ENCODE results near the gene BDKRB2. TPM values are rescaled to one million over a fixed set of nuclear protein-coding genes. Genes with fewer than 3 reads are reported as not detected.

The BDKRB2 gene
- total RNA-seq, 2 donors from 2014 or later, result 11.3 to 23.3 TPM

DNA sequence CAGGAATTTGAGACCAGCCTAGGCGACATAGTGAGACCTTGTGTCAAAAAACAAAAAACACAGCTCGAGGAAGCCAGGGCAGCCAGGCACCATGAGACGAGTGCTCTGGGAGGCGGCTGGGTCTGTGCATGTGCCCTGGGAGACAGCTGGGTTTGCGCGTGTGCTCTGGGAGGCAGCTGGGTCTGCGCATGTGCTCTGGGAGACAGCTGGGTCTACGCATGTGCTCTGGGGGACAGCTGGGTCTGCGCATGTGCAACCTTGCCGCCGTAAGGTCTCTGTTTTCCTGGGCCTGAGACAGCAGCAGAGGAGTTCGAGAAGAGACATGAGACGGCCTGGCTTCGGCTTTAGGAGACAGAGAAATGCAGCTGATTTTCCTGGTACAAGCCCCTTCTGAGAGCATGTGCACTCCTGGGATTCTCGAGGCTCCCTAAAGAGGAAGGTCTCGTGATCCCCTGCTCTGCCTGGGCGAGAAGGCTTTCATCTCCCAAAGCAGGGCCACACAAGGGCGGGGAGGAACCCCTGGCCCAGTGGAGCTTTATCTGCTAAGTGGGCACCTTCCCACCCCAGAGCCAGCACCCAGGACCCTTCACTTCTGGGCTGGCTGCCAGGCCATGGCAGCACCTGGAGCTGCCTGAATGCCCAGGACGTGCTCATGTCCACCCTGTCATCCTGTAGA lies 47.8 kb downstream of the BDKRB2 start:
- no peak overlapping the region for H3K9ac ChIP-seq (ENCODE audit: low read depth in 2 of 2, low read length in 2 of 2)
- intact Hi-C loops (cut with DNase I), result no loop called here
- DNase-seq, result no peak
- TF ChIP-seq, protein P1, sequence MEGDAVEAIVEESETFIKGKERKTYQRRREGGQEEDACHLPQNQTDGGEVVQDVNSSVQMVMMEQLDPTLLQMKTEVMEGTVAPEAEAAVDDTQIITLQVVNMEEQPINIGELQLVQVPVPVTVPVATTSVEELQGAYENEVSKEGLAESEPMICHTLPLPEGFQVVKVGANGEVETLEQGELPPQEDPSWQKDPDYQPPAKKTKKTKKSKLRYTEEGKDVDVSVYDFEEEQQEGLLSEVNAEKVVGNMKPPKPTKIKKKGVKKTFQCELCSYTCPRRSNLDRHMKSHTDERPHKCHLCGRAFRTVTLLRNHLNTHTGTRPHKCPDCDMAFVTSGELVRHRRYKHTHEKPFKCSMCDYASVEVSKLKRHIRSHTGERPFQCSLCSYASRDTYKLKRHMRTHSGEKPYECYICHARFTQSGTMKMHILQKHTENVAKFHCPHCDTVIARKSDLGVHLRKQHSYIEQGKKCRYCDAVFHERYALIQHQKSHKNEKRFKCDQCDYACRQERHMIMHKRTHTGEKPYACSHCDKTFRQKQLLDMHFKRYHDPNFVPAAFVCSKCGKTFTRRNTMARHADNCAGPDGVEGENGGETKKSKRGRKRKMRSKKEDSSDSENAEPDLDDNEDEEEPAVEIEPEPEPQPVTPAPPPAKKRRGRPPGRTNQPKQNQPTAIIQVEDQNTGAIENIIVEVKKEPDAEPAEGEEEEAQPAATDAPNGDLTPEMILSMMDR (IDR thresholded peaks at IDR 0.05), result no peak
- no peaks in the 10 kb centered on the region for H3K4me1 ChIP-seq
- H3K27ac ChIP-seq, result peak overlapping the region; percentile 24
- H3K27me3 ChIP-seq, result no peaks in the 10 kb centered on the region
- H3K4me3 ChIP-seq, result no peak overlapping the region
- H3K9me3 ChIP-seq, result no peaks in the 10 kb centered on the region
- H3K36me3 ChIP-seq, result no peaks in the 10 kb centered on the region

DNA sequence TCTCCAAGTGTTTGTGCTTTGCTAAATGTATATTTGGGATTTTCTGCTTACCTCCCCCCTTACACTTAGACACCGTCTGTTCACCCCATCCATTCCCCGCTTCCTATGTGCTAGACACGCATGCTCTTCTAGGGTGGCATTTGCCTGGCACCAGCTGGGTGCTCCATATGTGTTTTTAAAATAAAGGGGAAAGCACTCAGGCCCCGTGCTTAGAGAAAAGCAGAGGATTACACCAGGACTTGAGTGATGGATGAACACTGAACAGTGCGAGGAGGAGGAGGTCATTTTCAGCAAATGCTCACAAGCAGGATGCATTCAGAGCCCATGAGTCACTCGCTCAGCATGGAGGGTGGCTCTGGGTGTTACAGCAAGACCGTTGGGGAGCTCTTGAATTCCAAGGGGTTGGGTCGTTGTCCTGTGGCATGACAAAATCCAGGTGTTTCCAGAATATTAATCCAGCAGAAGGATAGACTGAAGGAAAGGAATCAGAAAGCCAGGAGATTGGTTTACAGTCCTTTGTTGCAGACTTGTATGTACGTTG lies 48.4 kb downstream of the BDKRB2 start:
- no peaks in the 10 kb centered on the region for H3K9me3 ChIP-seq
- H3K36me3 ChIP-seq, result no peaks in the 10 kb centered on the region
- no peak for DNase-seq
- intact Hi-C loops (cut with DNase I), result no loop called here
- H3K27me3 ChIP-seq, result no peaks in the 10 kb centered on the region
- H3K9ac ChIP-seq (ENCODE audit: low read depth in 2 of 2, low read length in 2 of 2), result no peak overlapping the region
- TF ChIP-seq, protein P1 (IDR thresholded peaks at IDR 0.05), result no peak
- H3K27ac ChIP-seq, result peak overlapping the region; percentile 24
- H3K4me3 ChIP-seq, result no peak overlapping the region
- H3K4me1 ChIP-seq, result no peaks in the 10 kb centered on the region

DNA sequence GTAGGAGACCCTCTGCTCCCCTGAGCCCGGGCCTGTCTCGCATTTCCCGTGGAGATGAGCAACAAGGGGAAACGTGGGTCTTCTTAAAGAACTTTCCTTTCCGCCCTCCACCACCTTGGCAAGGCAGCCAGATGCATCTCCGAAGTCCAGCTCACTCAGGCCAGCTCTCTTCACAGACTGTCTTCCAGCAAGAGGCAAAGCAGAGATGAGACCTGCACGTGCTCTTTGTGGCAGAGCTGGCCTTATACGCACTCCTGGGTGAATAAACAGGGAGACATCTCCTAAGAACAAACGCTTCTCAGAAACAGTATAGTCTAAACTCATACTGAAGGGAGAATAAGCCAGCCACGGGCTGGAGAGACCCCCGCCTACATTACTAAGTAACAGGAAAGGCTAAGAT lies 50.0 kb downstream of the BDKRB2 start:
- no peak overlapping the region for H3K4me3 ChIP-seq
- intact Hi-C loops (cut with DNase I), result no loop called here
- no peak for DNase-seq
- H3K36me3 ChIP-seq, result no peaks in the 10 kb centered on the region
- no peaks in the 10 kb centered on the region for H3K4me1 ChIP-seq
- no peaks in the 10 kb centered on the region for H3K9me3 ChIP-seq
- peak overlapping the region; percentile 13 for H3K27ac ChIP-seq
- TF ChIP-seq, protein P1 (IDR thresholded peaks at IDR 0.05), result no peak
- H3K9ac ChIP-seq (ENCODE audit: low read depth in 2 of 2, low read length in 2 of 2), result no peak overlapping the region
- H3K27me3 ChIP-seq, result no peaks in the 10 kb centered on the region

DNA sequence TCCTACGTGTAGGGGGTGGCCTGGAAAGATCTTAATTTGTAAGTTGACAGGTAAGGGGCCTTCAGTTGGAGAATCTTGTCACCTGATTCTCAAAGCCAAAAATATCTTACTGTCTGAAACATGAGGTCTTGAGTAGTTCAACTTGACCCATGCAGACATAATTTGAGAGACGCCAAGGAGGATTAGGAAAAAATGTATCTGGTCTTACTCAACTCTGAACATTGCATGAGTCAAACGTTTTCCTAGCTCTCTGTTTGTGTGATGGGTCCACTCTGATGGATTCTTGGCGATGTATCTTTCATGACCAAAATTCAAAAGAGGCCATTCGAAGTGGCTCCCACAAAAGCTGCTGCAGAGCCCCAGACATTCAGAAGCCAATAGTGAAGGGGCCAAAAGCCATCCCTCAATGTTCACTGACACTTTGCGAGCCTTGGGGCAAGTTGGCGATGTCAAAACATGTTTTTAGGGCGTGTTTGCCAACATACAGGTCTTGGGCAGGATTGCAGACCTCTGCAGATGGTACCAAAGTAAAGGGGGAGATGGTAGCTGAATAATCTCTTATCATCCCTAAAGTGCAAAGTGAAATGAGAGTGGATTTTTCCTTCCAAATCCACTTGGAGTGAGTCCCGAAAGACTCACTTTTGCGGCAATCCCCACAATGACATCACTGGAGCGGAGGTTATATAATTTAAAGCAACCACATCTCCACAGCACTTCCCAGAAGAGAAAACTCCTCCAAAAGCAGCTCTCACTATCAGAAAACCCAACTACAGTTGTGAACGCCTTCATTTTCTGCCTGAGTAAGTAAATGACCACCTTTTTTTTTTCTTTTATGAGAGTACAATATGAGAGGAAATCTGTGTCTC lies 51.1 kb downstream of the BDKRB2 start, which contains the start of gene BDKRB1:
TSS of gene BDKRB1 (plus strand) at position 710 of the 866 bp plus-strand sequence. CDS start 7,473 bp downstream, outside the sequence.
- Histone ChIP-seq H3K9ac (ENCODE audit: low read depth in 2 of 2, low read length in 2 of 2) (no peak within 1 kb of the TSS), H3K4me3 (no peak within 1 kb of the TSS), H3K27me3 (no peaks in the 10 kb centered on the region), H3K9me3 (no peaks in the 10 kb centered on the region), H3K27ac (peak within 1 kb of the TSS; percentile 13), H3K36me3 (no peaks in the 10 kb centered on the region), H3K4me1 (no peaks in the 10 kb centered on the region)
- TF ChIP-seq, protein P1 (IDR thresholded peaks at IDR 0.05), result no peak
- no peak for DNase-seq
- intact Hi-C loops (cut with DNase I), result no loop called here

DNA sequence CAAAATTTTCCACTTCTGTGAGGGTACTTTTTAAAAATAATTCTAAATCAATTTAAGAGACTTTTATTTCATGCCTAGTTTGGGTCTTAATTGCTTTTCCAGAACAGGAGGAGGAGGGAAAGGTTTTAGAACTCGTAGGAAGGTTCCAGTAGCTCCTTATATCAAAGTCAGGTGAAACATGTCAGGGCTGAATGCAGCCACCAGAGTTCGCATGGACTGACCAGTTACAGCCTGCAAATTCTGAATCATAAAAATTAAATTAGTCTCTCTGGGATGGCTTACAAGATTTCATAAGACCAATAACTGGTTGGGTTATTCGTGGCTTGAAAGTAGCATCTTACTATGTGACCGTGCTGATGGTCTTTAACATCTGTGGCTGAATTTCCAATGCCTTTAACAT lies 51.8 kb downstream of the BDKRB2 start:
- no peak overlapping the region for H3K4me3 ChIP-seq
- H3K9me3 ChIP-seq, result no peaks in the 10 kb centered on the region
- no peak for DNase-seq
- H3K27me3 ChIP-seq, result no peaks in the 10 kb centered on the region
- no peak overlapping the region for H3K9ac ChIP-seq (ENCODE audit: low read depth in 2 of 2, low read length in 2 of 2)
- H3K4me1 ChIP-seq, result no peaks in the 10 kb centered on the region
- intact Hi-C loops (cut with DNase I), result no loop called here
- TF ChIP-seq, protein P1 (IDR thresholded peaks at IDR 0.05), result no peak
- H3K27ac ChIP-seq, result peak overlapping the region; percentile 13
- no peaks in the 10 kb centered on the region for H3K36me3 ChIP-seq
